ENCODE measurements around the gene INPP5K. TPM values are rescaled to one million over a fixed set of nuclear protein-coding genes. Genes with fewer than 3 reads are reported as not detected.

The INPP5K gene
- total RNA-seq, 4 donors from 2014 or later: 102 to 196 (median 114) TPM

GRCh38 chr17:1471490-1471889, 44.9 kb downstream of the INPP5K start:
- in situ Hi-C loops (cut with MboI; ENCODE audit: low sequenced_read_pairs in 4 of 4): no loop called here

GRCh38 chr17:1470755-1471462, 45.5 kb downstream of the INPP5K start:
- no peak for ATAC-seq
- no peaks in the 10 kb centered on the region for H3K27me3 ChIP-seq
- peaks cover 7 to 8% of the 10 kb centered on the region in 2 donors for H3K4me1 ChIP-seq
- no peak for DNase-seq
- H3K27ac ChIP-seq: no peak overlapping the region
- no peak overlapping the region for H3K4me3 ChIP-seq
- intact Hi-C loops (cut with DNase I; ENCODE audit: low total_unique reads): loop anchor here (2.0 kb wide), 1 partner anchor 14 kb away; no protein-coding TSS in a partner anchor
- no peaks in the 10 kb centered on the region for H3K9me3 ChIP-seq
- peaks cover 0 to 50% of the 10 kb centered on the region in 2 donors for H3K36me3 ChIP-seq
- TF ChIP-seq CTCF (IDR thresholded peaks at IDR 0.05 in 4 of 5, conservative IDR thresholded peaks at IDR 0.05 in 1 of 5) (no peak), POLR2A (IDR thresholded peaks at IDR 0.05) (no peak)
- in situ Hi-C loops (cut with MboI; ENCODE audit: low sequenced_read_pairs in 4 of 4): no loop called here

More at GRCh38 chr17:1471490-1471889, 44.9 kb downstream of the INPP5K start:
- no peak overlapping the region for H3K27ac ChIP-seq
- ATAC-seq: no peak
- peaks cover 0 to 51% of the 10 kb centered on the region in 2 donors for H3K36me3 ChIP-seq
- peaks cover 9 to 12% of the 10 kb centered on the region in 2 donors for H3K4me1 ChIP-seq
- intact Hi-C loops (cut with DNase I; ENCODE audit: low total_unique reads): loop anchor here (2.0 kb wide), 1 partner anchor 13 kb away; no protein-coding TSS in a partner anchor
- DNase-seq: no peak
- H3K4me3 ChIP-seq: no peak overlapping the region
- TF ChIP-seq CTCF (IDR thresholded peaks at IDR 0.05 in 4 of 5, conservative IDR thresholded peaks at IDR 0.05 in 1 of 5) (no peak), POLR2A (IDR thresholded peaks at IDR 0.05) (no peak)
- no peaks in the 10 kb centered on the region for H3K9me3 ChIP-seq
- H3K27me3 ChIP-seq: no peaks in the 10 kb centered on the region

- Histone ChIP-seq H3K4me3 (no peak overlapping the region), H3K27me3 (no peaks in the 10 kb centered on the region), H3K9me3 (no peaks in the 10 kb centered on the region), H3K27ac (no peak overlapping the region), H3K36me3 (peaks cover 0 to 43% of the 10 kb centered on the region in 2 donors), H3K4me1 (peaks cover 7 to 8% of the 10 kb centered on the region in 2 donors)
- in situ Hi-C loops (cut with MboI; ENCODE audit: low sequenced_read_pairs in 4 of 4): no loop called here
- DNase-seq: no peak
- ATAC-seq: no peak
- TF ChIP-seq CTCF (IDR thresholded peaks at IDR 0.05 in 4 of 5, conservative IDR thresholded peaks at IDR 0.05 in 1 of 5): no peak
- no peak for TF ChIP-seq POLR2A (IDR thresholded peaks at IDR 0.05)
- intact Hi-C loops (cut with DNase I; ENCODE audit: low total_unique reads): loop anchor here (2.0 kb wide), 1 partner anchor 15 kb away; no protein-coding TSS in a partner anchor
Observed at GRCh38 chr17:1470071-1470754, 46.2 kb downstream of the INPP5K start.

- Histone ChIP-seq H3K27ac (peak overlapping the region in 3 of 4 donors; percentile 75 to 82 (median 81)), H3K9me3 (no peaks in the 10 kb centered on the region), H3K4me1 (peaks cover 7 to 8% of the 10 kb centered on the region in 2 donors), H3K27me3 (no peaks in the 10 kb centered on the region), H3K36me3 (peaks cover 0 to 41% of the 10 kb centered on the region in 2 donors), H3K4me3 (no peak overlapping the region)
- TF ChIP-seq CTCF (IDR thresholded peaks at IDR 0.05 in 4 of 5, conservative IDR thresholded peaks at IDR 0.05 in 1 of 5) (no peak), POLR2A (IDR thresholded peaks at IDR 0.05) (no peak)
- DNase-seq: no peak
- in situ Hi-C loops (cut with MboI; ENCODE audit: low sequenced_read_pairs in 4 of 4) (no loop called here), intact Hi-C loops (cut with DNase I; ENCODE audit: low total_unique reads) (no loop called here)
- no peak for ATAC-seq
Observed at GRCh38 chr17:1469231-1469852, 47.1 kb downstream of the INPP5K start.
